Measurements from ENCODE around the gene MAVS.

DNA sequence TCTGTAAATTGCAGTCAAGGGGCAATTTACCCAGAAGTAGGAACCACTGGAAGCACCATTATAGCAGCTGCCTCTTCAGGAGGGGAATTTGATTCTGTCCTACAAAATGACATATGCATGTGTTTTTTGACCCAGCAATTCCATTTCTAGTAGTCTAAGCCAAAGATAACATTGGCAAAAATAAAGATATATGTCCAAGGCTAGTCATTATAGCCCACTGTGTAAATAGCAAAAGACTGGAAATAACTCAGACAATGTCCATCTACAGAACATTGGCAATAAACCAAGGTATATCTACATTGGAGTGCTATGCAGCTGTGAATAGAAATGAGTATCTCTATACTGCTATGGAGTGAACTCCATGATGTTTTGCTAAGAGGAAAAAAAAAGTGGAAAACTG lies 30.0 kb downstream of the MAVS start:
- TF ChIP-seq, protein P1, sequence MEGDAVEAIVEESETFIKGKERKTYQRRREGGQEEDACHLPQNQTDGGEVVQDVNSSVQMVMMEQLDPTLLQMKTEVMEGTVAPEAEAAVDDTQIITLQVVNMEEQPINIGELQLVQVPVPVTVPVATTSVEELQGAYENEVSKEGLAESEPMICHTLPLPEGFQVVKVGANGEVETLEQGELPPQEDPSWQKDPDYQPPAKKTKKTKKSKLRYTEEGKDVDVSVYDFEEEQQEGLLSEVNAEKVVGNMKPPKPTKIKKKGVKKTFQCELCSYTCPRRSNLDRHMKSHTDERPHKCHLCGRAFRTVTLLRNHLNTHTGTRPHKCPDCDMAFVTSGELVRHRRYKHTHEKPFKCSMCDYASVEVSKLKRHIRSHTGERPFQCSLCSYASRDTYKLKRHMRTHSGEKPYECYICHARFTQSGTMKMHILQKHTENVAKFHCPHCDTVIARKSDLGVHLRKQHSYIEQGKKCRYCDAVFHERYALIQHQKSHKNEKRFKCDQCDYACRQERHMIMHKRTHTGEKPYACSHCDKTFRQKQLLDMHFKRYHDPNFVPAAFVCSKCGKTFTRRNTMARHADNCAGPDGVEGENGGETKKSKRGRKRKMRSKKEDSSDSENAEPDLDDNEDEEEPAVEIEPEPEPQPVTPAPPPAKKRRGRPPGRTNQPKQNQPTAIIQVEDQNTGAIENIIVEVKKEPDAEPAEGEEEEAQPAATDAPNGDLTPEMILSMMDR (IDR thresholded peaks at IDR 0.05; ENCODE audit: low read depth, low read length): no peak
- TF ChIP-seq EZH2phosphoT487 (IDR thresholded peaks at IDR 0.05; ENCODE audit: low read depth): no peak

Measured in OCI-LY3 (cell line).